ENCODE results near the gene POLR1F. TPM values are rescaled to one million over a fixed set of nuclear protein-coding genes. Genes with fewer than 3 reads are reported as not detected.

The POLR1F gene
- total RNA-seq, 1 donor from 2014 or later = 21.7 TPM

DNA sequence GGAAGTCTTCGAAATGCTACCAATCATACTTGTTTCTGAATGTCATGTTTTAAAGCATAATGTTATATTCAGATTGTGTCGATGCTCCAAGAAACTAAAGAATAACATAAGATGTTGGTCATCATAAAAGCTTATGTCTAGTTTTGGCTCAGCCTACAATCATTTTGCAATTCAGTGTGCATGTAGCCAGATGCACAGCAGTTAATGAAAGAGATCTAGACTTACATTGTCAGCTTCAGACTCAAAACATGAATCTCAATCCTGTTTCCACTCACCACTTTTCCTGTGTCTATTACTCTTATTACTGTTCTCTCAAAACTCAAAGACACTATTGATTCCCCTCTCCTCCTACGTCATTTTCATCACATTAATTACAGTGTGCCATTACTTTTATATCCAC is 43.2 kb upstream of the POLR1F start:
- Histone ChIP-seq H3K27me3 (ENCODE audit: insufficient read depth, low read length) (no peaks in the 10 kb centered on the region), H3K27ac (ENCODE audit: low read depth, low read length) (no peak overlapping the region), H3K4me2 (ENCODE audit: low read length) (no peak overlapping the region), H3K79me2 (ENCODE audit: insufficient read depth, low read length) (no peaks in the 10 kb centered on the region), H3K9me3 (ENCODE audit: insufficient read depth, low read depth, low read length) (no peaks in the 10 kb centered on the region), H3K4me3 (ENCODE audit: insufficient read depth, low read depth, low read length) (no peak overlapping the region), H3K9ac (ENCODE audit: low read length) (no peak overlapping the region), H4K20me1 (ENCODE audit: insufficient read depth, low read length) (no peaks in the 10 kb centered on the region), H3K36me3 (ENCODE audit: insufficient read depth, low read length) (no peaks in the 10 kb centered on the region), H3K4me1 (ENCODE audit: insufficient read depth, low read length) (no peaks in the 10 kb centered on the region), H2AFZ (ENCODE audit: low read depth, low read length) (no peak overlapping the region)
- TF ChIP-seq EZH2 (IDR thresholded peaks at IDR 0.05; ENCODE audit: insufficient read depth, low read length) = no peak
- TF ChIP-seq, protein P1, sequence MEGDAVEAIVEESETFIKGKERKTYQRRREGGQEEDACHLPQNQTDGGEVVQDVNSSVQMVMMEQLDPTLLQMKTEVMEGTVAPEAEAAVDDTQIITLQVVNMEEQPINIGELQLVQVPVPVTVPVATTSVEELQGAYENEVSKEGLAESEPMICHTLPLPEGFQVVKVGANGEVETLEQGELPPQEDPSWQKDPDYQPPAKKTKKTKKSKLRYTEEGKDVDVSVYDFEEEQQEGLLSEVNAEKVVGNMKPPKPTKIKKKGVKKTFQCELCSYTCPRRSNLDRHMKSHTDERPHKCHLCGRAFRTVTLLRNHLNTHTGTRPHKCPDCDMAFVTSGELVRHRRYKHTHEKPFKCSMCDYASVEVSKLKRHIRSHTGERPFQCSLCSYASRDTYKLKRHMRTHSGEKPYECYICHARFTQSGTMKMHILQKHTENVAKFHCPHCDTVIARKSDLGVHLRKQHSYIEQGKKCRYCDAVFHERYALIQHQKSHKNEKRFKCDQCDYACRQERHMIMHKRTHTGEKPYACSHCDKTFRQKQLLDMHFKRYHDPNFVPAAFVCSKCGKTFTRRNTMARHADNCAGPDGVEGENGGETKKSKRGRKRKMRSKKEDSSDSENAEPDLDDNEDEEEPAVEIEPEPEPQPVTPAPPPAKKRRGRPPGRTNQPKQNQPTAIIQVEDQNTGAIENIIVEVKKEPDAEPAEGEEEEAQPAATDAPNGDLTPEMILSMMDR (IDR thresholded peaks at IDR 0.05; ENCODE audit: insufficient read depth, low read depth, low read length) = no peak
- no peak overlapping the region for H3K27ac Mint-ChIP-seq (ENCODE audit: unreplicated experiment)
- no peak overlapping the region for H3K4me3 Mint-ChIP-seq (ENCODE audit: unreplicated experiment)
- no peaks in the 10 kb centered on the region for H3K9me3 Mint-ChIP-seq (ENCODE audit: unreplicated experiment)
- no peaks in the 10 kb centered on the region for H3K36me3 Mint-ChIP-seq (ENCODE audit: low read depth, unreplicated experiment)
- FAIRE-seq (no peak), DNase-seq (ENCODE audit: low read depth) (no peak)
- H3K4me1 Mint-ChIP-seq (ENCODE audit: low read depth, unreplicated experiment) = peaks cover 6% of the 10 kb centered on the region
- no peaks in the 10 kb centered on the region for H3K27me3 Mint-ChIP-seq (ENCODE audit: low read depth, unreplicated experiment)

DNA sequence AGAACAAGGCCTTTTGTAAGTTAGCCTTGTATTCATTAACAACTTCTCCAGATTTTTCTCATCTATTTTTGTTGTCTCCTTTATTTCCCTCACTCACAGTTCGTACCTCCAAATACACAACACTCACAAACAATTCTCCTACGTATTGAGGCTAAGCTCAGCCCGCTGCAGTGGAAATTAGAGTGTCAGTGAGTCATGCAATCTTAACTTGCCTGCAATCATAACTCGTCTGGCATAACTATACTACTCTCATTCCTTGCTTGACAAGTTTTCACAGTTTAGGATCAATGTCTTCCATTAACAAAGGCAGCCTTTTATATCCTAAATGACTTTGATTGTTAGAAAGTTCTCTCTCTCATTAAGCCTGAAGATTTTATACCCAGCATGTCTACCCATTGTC is 40.8 kb upstream of the POLR1F start:
- no peak overlapping the region for H3K4me3 Mint-ChIP-seq (ENCODE audit: unreplicated experiment)
- H3K4me1 ChIP-seq (ENCODE audit: insufficient read depth, low read length) = no peaks in the 10 kb centered on the region
- H3K9me3 Mint-ChIP-seq (ENCODE audit: unreplicated experiment) = no peaks in the 10 kb centered on the region
- peak; percentile 80 for FAIRE-seq
- DNase-seq (ENCODE audit: low read depth) = peak; percentile 61
- peak overlapping the region; percentile 1 for H2AFZ ChIP-seq (ENCODE audit: low read depth, low read length)
- H3K79me2 ChIP-seq (ENCODE audit: insufficient read depth, low read length) = no peaks in the 10 kb centered on the region
- H3K27me3 Mint-ChIP-seq (ENCODE audit: low read depth, unreplicated experiment) = no peaks in the 10 kb centered on the region
- no peak overlapping the region for H3K4me3 ChIP-seq (ENCODE audit: insufficient read depth, low read depth, low read length)
- H3K9ac ChIP-seq (ENCODE audit: low read length) = no peak overlapping the region
- peaks cover 6% of the 10 kb centered on the region for H3K4me1 Mint-ChIP-seq (ENCODE audit: low read depth, unreplicated experiment)
- no peaks in the 10 kb centered on the region for H3K36me3 ChIP-seq (ENCODE audit: insufficient read depth, low read length)
- no peaks in the 10 kb centered on the region for H4K20me1 ChIP-seq (ENCODE audit: insufficient read depth, low read length)
- H3K27me3 ChIP-seq (ENCODE audit: insufficient read depth, low read length) = no peaks in the 10 kb centered on the region
- H3K27ac Mint-ChIP-seq (ENCODE audit: unreplicated experiment) = no peak overlapping the region
- H3K4me2 ChIP-seq (ENCODE audit: low read length) = no peak overlapping the region
- TF ChIP-seq, protein P1 (IDR thresholded peaks at IDR 0.05; ENCODE audit: insufficient read depth, low read depth, low read length) = no peak
- TF ChIP-seq EZH2 (IDR thresholded peaks at IDR 0.05; ENCODE audit: insufficient read depth, low read length) = no peak
- H3K9me3 ChIP-seq (ENCODE audit: insufficient read depth, low read depth, low read length) = no peaks in the 10 kb centered on the region
- H3K36me3 Mint-ChIP-seq (ENCODE audit: low read depth, unreplicated experiment) = no peaks in the 10 kb centered on the region
- no peak overlapping the region for H3K27ac ChIP-seq (ENCODE audit: low read depth, low read length)

DNA sequence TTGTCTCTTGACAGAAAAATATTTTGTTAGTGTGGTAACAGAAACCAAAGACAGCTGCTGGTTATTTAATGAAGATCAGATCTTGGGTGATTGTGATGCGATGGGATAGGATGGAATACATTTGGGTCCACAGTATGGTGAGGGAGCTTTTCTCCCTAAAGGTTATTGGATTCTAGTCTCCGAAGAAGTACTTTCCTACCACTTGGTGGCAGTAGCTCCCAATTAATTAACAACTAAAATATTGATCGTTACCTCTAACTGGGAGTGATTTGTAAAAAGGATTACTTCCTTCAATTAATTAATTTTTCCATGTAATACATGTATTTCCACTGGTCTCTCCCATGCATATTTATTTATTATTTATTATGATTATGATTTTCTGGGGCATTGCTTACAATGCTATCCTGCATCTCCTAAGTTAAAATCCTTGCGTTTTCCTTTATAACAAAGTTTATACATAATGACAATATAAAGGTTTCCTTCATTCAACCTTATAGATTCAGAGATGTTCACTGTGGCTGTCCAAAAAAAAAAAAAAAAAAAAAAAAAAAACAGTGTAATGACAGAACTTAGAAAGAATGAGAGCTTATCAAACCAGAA is 39.0 kb upstream of the POLR1F start:
- Histone ChIP-seq H3K9me3 (ENCODE audit: insufficient read depth, low read depth, low read length) (no peaks in the 10 kb centered on the region), H3K27ac (ENCODE audit: low read depth, low read length) (no peak overlapping the region), H3K4me1 (ENCODE audit: insufficient read depth, low read length) (no peaks in the 10 kb centered on the region), H3K27me3 (ENCODE audit: insufficient read depth, low read length) (no peaks in the 10 kb centered on the region), H3K36me3 (ENCODE audit: insufficient read depth, low read length) (no peaks in the 10 kb centered on the region), H3K4me3 (ENCODE audit: insufficient read depth, low read depth, low read length) (no peak overlapping the region), H2AFZ (ENCODE audit: low read depth, low read length) (no peak overlapping the region), H3K4me2 (ENCODE audit: low read length) (no peak overlapping the region), H3K79me2 (ENCODE audit: insufficient read depth, low read length) (no peaks in the 10 kb centered on the region), H4K20me1 (ENCODE audit: insufficient read depth, low read length) (no peaks in the 10 kb centered on the region), H3K9ac (ENCODE audit: low read length) (no peak overlapping the region)
- Mint-ChIP-seq H3K27me3 (ENCODE audit: low read depth, unreplicated experiment) (no peaks in the 10 kb centered on the region), H3K36me3 (ENCODE audit: low read depth, unreplicated experiment) (no peaks in the 10 kb centered on the region), H3K9me3 (ENCODE audit: unreplicated experiment) (no peaks in the 10 kb centered on the region), H3K4me1 (ENCODE audit: low read depth, unreplicated experiment) (peaks cover 6% of the 10 kb centered on the region), H3K4me3 (ENCODE audit: unreplicated experiment) (no peak overlapping the region), H3K27ac (ENCODE audit: unreplicated experiment) (no peak overlapping the region)
- TF ChIP-seq, protein P1 (IDR thresholded peaks at IDR 0.05; ENCODE audit: insufficient read depth, low read depth, low read length) = peak; percentile 48
- TF ChIP-seq EZH2 (IDR thresholded peaks at IDR 0.05; ENCODE audit: insufficient read depth, low read length) = no peak
- DNase-seq (ENCODE audit: low read depth) (peak; percentile 20), FAIRE-seq (no peak)

All from astrocyte (in vitro differentiated cells and primary cell).